HepG2 (cell line): ENCODE measurements around the gene CCDC57. TPM values are rescaled to one million over a fixed set of nuclear protein-coding genes. Genes with fewer than 3 reads are reported as not detected.

ENCODE experiments used
- CBFB ChIP-seq: sonication (generic); formaldehyde crosslinking; IDR thresholded peaks from 2 replicates; pipeline ENCODE4 v1.4.0; 2020; ENCODE audit warnings: missing genetic modification reagents
- ELF1 ChIP-seq: sonication (generic); formaldehyde crosslinking; IDR thresholded peaks from 2 replicates; pipeline ENCODE4 v1.4.0; 2020; ENCODE audit warnings: missing genetic modification reagents
- GFI1 ChIP-seq: sonication (generic); formaldehyde crosslinking; IDR thresholded peaks from 2 replicates; pipeline ENCODE4 v1.5.0; 2020; ENCODE audit warnings: missing genetic modification reagents, mild to moderate bottlenecking, borderline replicate concordance
- HDAC2 ChIP-seq: sonication (generic); formaldehyde crosslinking; IDR thresholded peaks from 2 replicates; pipeline ENCODE4 v1.4.0; 2020; ENCODE audit warnings: missing genetic modification reagents
- KDM5B ChIP-seq: sonication (generic); formaldehyde crosslinking; IDR thresholded peaks from 2 replicates; pipeline ENCODE4 v1.4.0; 2020; ENCODE audit warnings: missing genetic modification reagents, mild to moderate bottlenecking, borderline replicate concordance
- KLF15 ChIP-seq: sonication (generic); formaldehyde crosslinking; IDR thresholded peaks from 2 replicates; pipeline ENCODE4 v1.8.1; 2023; ENCODE audit warnings: borderline replicate concordance, mild to moderate bottlenecking, inconsistent platforms, missing genetic modification reagents, mixed read lengths
- MED13 ChIP-seq: sonication (generic); formaldehyde crosslinking; IDR thresholded peaks from 2 replicates; pipeline ENCODE4 v1.5.0; 2020; ENCODE audit warnings: missing genetic modification reagents
- PCBP2 ChIP-seq: fragments of 200-400 bp; formaldehyde crosslinking; optimal IDR thresholded peaks from 2 replicates; pipeline ENCODE3; 2018; ENCODE audit warnings: low read length, low read depth; ENCODE audit not compliant: poor library complexity, severe bottlenecking
- POLR2AphosphoS2 ChIP-seq: IDR thresholded peaks from 2 replicates; pipeline ENCODE4 v1.6.1; 2011; ENCODE audit warnings: low read depth, low read length, improper control_type of control experiment
- TCF12 ChIP-seq, 2 experiments: fragments of 450-650 bp in 1 of 2; sonication (generic) in 1 of 2; formaldehyde crosslinking in 1 of 2; IDR thresholded peaks; 2 replicates each; pipeline versions ENCODE4 v1.6.1 to v1.8.0; 2017 to 2022; ENCODE audit warnings: antibody characterized with exemption in 1 of 2, mild to moderate bottlenecking in 1 of 2, missing genetic modification reagents in 1 of 2, moderate library complexity in 1 of 2
- TP53 ChIP-seq: sonication (generic); formaldehyde crosslinking; conservative IDR thresholded peaks from 2 replicates; pipeline ENCODE4 v1.4.0; 2020; ENCODE audit warnings: missing genetic modification reagents
- ZNF101 ChIP-seq: sonication (generic); formaldehyde crosslinking; IDR thresholded peaks from 2 replicates; pipeline ENCODE4 v1.4.0; 2020; ENCODE audit warnings: mild to moderate bottlenecking, low read depth, missing genetic modification reagents, borderline replicate concordance
- ZNF207 ChIP-seq: fragments of 450-650 bp; IDR thresholded peaks from 2 replicates; pipeline ENCODE4 v1.6.1; 2016; ENCODE audit warnings: antibody characterized with exemption, borderline replicate concordance
- ZNF430 ChIP-seq: sonication (generic); formaldehyde crosslinking; IDR thresholded peaks from 2 replicates; pipeline ENCODE4 v1.9.0; 2021; ENCODE audit warnings: mild to moderate bottlenecking, missing genetic modification reagents
- polyA plus RNA-seq, 8 experiments: library from polyadenylated mRNA; depleted of rRNA in 3 of 8; stranded (reverse) in 7 of 8; unstranded in 1 of 8; fragments of >200 nt; fragmentation: Illumina TruSeq in 4 of 8; extraction: Trizol in 4 of 8; gene quantifications; 2 replicates each; pipeline versions ENCODE4 v1.2.1 to v1.2.3, GENCODE V29; 2011 to 2016; ENCODE audit warnings: low read depth in 4 of 8, missing spikeins in 1 of 8, mixed read lengths in 1 of 8; ENCODE audit not compliant: insufficient read depth in 1 of 8
- total RNA-seq, 5 experiments: library from RNA; depleted of rRNA; stranded (reverse); fragments of >200 nt; fragmentation: Illumina TruSeq; extraction: Trizol; gene quantifications; 2 replicates each; pipeline ENCODE4 v1.2.3, GENCODE V29; 2016; ENCODE audit warnings: low read depth in 1 of 5
- TF ChIP-seq, protein P1 (sequence below): sonication (generic); formaldehyde crosslinking; IDR thresholded peaks from 2 replicates; pipeline ENCODE4 v1.4.0; 2020; ENCODE audit warnings: mild to moderate bottlenecking, missing genetic modification reagents, borderline replicate concordance
- TF ChIP-seq, protein P2 (sequence below): sonication (generic); formaldehyde crosslinking; IDR thresholded peaks from 2 replicates; pipeline ENCODE4 v1.4.0; 2020; ENCODE audit warnings: missing genetic modification reagents
- TF ChIP-seq, protein P3 (sequence below): sonication (generic); formaldehyde crosslinking; IDR thresholded peaks from 2 replicates; pipeline ENCODE4 v1.4.0; 2020; ENCODE audit warnings: mild to moderate bottlenecking, missing genetic modification reagents
- TF ChIP-seq, protein P4 (sequence below): sonication (generic); formaldehyde crosslinking; IDR thresholded peaks from 2 replicates; pipeline ENCODE4 v1.4.0; 2020; ENCODE audit warnings: mild to moderate bottlenecking, missing genetic modification reagents, borderline replicate concordance

CCDC57 gene
- total and polyA plus RNA-seq, 2 of the 13 experiments (the other 11 are each of a cell fraction or from before 2014, with no cell fraction given), result 59.3 to 59.9 TPM

DNA sequence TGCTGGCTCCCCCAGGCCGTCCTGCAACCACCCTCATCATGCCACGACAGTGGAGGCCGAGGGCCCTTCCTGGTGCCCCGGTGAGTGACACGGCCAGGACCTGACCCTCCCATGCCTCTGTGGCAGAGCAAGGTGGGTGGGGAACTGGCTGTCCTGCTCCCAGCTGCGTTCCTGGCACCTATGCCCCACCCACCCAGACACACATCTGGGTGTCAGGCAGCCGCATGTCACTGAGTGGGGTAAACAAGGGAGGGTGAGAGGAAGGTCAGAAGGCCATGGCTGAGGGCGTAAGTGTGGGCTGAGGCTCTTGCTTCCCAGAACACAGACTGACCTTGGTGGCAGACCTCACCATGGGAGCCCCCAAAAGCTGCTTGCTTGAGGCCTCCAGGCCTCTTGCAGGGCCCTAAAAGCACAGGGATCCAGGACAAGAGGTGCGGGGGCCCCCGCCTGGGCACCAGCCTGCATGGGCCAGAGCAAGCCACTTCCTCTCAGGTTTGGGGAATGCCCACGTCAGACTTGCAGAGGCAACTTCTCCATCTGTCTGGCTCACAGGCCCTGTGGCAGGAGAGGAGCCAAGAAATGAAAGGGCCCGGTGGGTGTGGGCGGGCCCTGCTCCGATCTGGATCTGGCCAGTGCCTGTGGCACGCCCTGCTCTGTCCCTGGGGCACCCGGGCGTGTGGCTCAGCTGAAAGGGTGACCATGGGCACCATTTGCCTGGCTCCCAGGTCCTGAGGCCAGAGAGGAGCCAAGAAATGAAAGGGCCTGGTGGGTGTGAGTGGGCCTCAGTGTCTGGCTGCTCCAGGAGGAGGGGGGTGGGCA lies 3.9 kb upstream of the CCDC57 start (continued):
- TF ChIP-seq, protein P1, sequence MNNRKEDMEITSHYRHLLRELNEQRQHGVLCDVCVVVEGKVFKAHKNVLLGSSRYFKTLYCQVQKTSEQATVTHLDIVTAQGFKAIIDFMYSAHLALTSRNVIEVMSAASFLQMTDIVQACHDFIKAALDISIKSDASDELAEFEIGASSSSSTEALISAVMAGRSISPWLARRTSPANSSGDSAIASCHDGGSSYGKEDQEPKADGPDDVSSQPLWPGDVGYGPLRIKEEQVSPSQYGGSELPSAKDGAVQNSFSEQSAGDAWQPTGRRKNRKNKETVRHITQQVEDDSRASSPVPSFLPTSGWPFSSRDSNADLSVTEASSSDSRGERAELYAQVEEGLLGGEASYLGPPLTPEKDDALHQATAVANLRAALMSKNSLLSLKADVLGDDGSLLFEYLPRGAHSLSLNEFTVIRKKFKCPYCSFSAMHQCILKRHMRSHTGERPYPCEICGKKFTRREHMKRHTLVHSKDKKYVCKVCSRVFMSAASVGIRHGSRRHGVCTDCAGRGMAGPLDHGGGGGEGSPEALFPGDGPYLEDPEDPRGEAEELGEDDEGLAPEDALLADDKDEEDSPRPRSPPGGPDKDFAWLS, result peak; percentile 85; the same call in 1 of the 2 replicates
- no peak; the same call in 1 of the 2 replicates for TF ChIP-seq CBFB (CRISPR knock-in tag)
- TF ChIP-seq GFI1, result no peak
- no peak for TF ChIP-seq POLR2AphosphoS2
- TF ChIP-seq HDAC2, result peak; percentile 84; the same call in 1 of the 2 replicates
- no peak for TF ChIP-seq TP53 (CRISPR knock-in tag)
- TF ChIP-seq, protein P2, sequence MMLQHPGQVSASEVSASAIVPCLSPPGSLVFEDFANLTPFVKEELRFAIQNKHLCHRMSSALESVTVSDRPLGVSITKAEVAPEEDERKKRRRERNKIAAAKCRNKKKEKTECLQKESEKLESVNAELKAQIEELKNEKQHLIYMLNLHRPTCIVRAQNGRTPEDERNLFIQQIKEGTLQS, result no peak
- TF ChIP-seq, protein P3, sequence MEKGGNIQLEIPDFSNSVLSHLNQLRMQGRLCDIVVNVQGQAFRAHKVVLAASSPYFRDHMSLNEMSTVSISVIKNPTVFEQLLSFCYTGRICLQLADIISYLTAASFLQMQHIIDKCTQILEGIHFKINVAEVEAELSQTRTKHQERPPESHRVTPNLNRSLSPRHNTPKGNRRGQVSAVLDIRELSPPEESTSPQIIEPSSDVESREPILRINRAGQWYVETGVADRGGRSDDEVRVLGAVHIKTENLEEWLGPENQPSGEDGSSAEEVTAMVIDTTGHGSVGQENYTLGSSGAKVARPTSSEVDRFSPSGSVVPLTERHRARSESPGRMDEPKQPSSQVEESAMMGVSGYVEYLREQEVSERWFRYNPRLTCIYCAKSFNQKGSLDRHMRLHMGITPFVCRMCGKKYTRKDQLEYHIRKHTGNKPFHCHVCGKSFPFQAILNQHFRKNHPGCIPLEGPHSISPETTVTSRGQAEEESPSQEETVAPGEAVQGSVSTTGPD (CRISPR knock-in tag), result no peak
- TF ChIP-seq ZNF101 (CRISPR knock-in tag), result no peak
- TF ChIP-seq TCF12 (IDR thresholded peaks at IDR 0.05), result no peak
- TF ChIP-seq TCF12 (CRISPR knock-in tag; IDR thresholded peaks at IDR 0.05), result no peak
- peak; percentile 74 for TF ChIP-seq ZNF430 (CRISPR knock-in tag)
- no peak for TF ChIP-seq ELF1 (CRISPR knock-in tag)
- no peak for TF ChIP-seq MED13 (CRISPR knock-in tag)
- no peak for TF ChIP-seq PCBP2
- no peak for TF ChIP-seq KLF15 (CRISPR knock-in tag)
- TF ChIP-seq, protein P4, sequence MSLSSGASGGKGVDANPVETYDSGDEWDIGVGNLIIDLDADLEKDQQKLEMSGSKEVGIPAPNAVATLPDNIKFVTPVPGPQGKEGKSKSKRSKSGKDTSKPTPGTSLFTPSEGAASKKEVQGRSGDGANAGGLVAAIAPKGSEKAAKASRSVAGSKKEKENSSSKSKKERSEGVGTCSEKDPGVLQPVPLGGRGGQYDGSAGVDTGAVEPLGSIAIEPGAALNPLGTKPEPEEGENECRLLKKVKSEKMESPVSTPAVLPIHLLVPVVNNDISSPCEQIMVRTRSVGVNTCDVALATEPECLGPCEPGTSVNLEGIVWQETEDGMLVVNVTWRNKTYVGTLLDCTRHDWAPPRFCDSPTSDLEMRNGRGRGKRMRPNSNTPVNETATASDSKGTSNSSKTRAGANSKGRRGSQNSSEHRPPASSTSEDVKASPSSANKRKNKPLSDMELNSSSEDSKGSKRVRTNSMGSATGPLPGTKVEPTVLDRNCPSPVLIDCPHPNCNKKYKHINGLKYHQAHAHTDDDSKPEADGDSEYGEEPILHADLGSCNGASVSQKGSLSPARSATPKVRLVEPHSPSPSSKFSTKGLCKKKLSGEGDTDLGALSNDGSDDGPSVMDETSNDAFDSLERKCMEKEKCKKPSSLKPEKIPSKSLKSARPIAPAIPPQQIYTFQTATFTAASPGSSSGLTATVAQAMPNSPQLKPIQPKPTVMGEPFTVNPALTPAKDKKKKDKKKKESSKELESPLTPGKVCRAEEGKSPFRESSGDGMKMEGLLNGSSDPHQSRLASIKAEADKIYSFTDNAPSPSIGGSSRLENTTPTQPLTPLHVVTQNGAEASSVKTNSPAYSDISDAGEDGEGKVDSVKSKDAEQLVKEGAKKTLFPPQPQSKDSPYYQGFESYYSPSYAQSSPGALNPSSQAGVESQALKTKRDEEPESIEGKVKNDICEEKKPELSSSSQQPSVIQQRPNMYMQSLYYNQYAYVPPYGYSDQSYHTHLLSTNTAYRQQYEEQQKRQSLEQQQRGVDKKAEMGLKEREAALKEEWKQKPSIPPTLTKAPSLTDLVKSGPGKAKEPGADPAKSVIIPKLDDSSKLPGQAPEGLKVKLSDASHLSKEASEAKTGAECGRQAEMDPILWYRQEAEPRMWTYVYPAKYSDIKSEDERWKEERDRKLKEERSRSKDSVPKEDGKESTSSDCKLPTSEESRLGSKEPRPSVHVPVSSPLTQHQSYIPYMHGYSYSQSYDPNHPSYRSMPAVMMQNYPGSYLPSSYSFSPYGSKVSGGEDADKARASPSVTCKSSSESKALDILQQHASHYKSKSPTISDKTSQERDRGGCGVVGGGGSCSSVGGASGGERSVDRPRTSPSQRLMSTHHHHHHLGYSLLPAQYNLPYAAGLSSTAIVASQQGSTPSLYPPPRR (CRISPR knock-in tag), result peak; percentile 40; the same call in 1 of the 2 replicates
- no peak for TF ChIP-seq KDM5B (CRISPR knock-in tag)
- no peak for TF ChIP-seq ZNF207
